ENCODE data around the gene PCGF1.

PCGF1 gene

GRCh38 chr2:74500578-74500946, 6.9 kb downstream of the PCGF1 start:
- Histone ChIP-seq H3K4me2 (no peak overlapping the region), H3K27ac (no peak overlapping the region), H3K4me1 (peaks cover 16% of the 10 kb centered on the region), H3K9ac (no peak overlapping the region), H3K27me3 (peaks cover 100% of the 10 kb centered on the region), H3K4me3 (no peak overlapping the region), H3K36me3 (peaks cover 16% of the 10 kb centered on the region), H3K9me3 (no peaks in the 10 kb centered on the region; the same call in 1 of the 2 replicates), H4K20me1 (peaks cover 69% of the 10 kb centered on the region)
- TF ChIP-seq Cebpa-rat (IDR thresholded peaks at IDR 0.05), result no peak

- TF ChIP-seq Cebpa-rat (IDR thresholded peaks at IDR 0.05), result no peak
- peaks cover 14% of the 10 kb centered on the region; the same call in 1 of the 2 replicates for H3K36me3 ChIP-seq
- H3K4me2 ChIP-seq, result no peak overlapping the region
- H3K9ac ChIP-seq, result no peak overlapping the region
- no peaks in the 10 kb centered on the region; the same call in 1 of the 2 replicates for H3K9me3 ChIP-seq
- H3K4me1 ChIP-seq, result peaks cover 11% of the 10 kb centered on the region
- peaks cover 96% of the 10 kb centered on the region for H3K27me3 ChIP-seq
- H3K4me3 ChIP-seq, result no peak overlapping the region
- no peak overlapping the region for H3K27ac ChIP-seq
- peaks cover 64% of the 10 kb centered on the region for H4K20me1 ChIP-seq
These were observed 7.4 kb downstream of the PCGF1 start for GRCh38 chr2:74499940-74500577.

- Histone ChIP-seq H3K4me3 (no peak within 1 kb of the TSS), H4K20me1 (peaks cover 59% of the 10 kb centered on the region), H3K9ac (no peak within 1 kb of the TSS), H3K27ac (no peak within 1 kb of the TSS), H3K27me3 (peaks cover 89% of the 10 kb centered on the region), H3K36me3 (peaks cover 15% of the 10 kb centered on the region; the same call in 1 of the 2 replicates), H3K9me3 (no peaks in the 10 kb centered on the region; the same call in 1 of the 2 replicates), H3K4me2 (no peak within 1 kb of the TSS), H3K4me1 (peaks cover 11% of the 10 kb centered on the region)
- TF ChIP-seq Cebpa-rat (IDR thresholded peaks at IDR 0.05), result no peak
These were observed 8.1 kb downstream of the PCGF1 start, which contains the start of gene LBX2 for GRCh38 chr2:74499267-74499939. Gene LBX2 (minus strand): TSS chr2:74499603. CDS start chr2:74499537, 66 bp downstream.

- Histone ChIP-seq H3K4me3 (no peak overlapping the region), H3K9ac (no peak overlapping the region), H3K27me3 (peaks cover 82% of the 10 kb centered on the region), H3K36me3 (peaks cover 22% of the 10 kb centered on the region), H4K20me1 (peaks cover 59% of the 10 kb centered on the region), H3K4me2 (no peak overlapping the region), H3K27ac (no peak overlapping the region), H3K4me1 (peaks cover 11% of the 10 kb centered on the region), H3K9me3 (no peaks in the 10 kb centered on the region; the same call in 1 of the 2 replicates)
- TF ChIP-seq Cebpa-rat (IDR thresholded peaks at IDR 0.05), result no peak
These were observed 8.8 kb downstream of the PCGF1 start for GRCh38 chr2:74498500-74499266.

GRCh38 chr2:74497777-74498499, 9.6 kb downstream of the PCGF1 start:
- H3K4me3 ChIP-seq, result no peak overlapping the region

GRCh38 chr2:74496997-74497776, 10.3 kb downstream of the PCGF1 start:
- H3K36me3 ChIP-seq, result peaks cover 37% of the 10 kb centered on the region
- no peak overlapping the region for H3K4me3 ChIP-seq
- H4K20me1 ChIP-seq, result peaks cover 59% of the 10 kb centered on the region
- no peak overlapping the region for H3K9ac ChIP-seq
- no peak overlapping the region for H3K4me2 ChIP-seq
- H3K27ac ChIP-seq, result no peak overlapping the region
- H3K4me1 ChIP-seq, result no peaks in the 10 kb centered on the region
- TF ChIP-seq Cebpa-rat (IDR thresholded peaks at IDR 0.05), result no peak
- peaks cover 67% of the 10 kb centered on the region for H3K27me3 ChIP-seq
- no peaks in the 10 kb centered on the region; the same call in 1 of the 2 replicates for H3K9me3 ChIP-seq

More at GRCh38 chr2:74497777-74498499, 9.6 kb downstream of the PCGF1 start:
- Histone ChIP-seq H3K36me3 (peaks cover 30% of the 10 kb centered on the region), H4K20me1 (peaks cover 59% of the 10 kb centered on the region), H3K27ac (no peak overlapping the region), H3K9ac (no peak overlapping the region), H3K4me2 (no peak overlapping the region), H3K4me1 (peaks cover 6% of the 10 kb centered on the region), H3K27me3 (peaks cover 75% of the 10 kb centered on the region), H3K9me3 (no peaks in the 10 kb centered on the region; the same call in 1 of the 2 replicates)
- no peak for TF ChIP-seq Cebpa-rat (IDR thresholded peaks at IDR 0.05)

GRCh38 chr2:74495440-74495839, 12.1 kb downstream of the PCGF1 start:
- no peaks in the 10 kb centered on the region for H3K4me1 ChIP-seq

GRCh38 chr2:74493546-74493945, 13.9 kb downstream of the PCGF1 start:
- no peak overlapping the region for H3K4me2 ChIP-seq
- H3K4me3 ChIP-seq, result no peak overlapping the region
- no peak for TF ChIP-seq Cebpa-rat (IDR thresholded peaks at IDR 0.05)
- no peak overlapping the region for H3K27ac ChIP-seq
- H3K9ac ChIP-seq, result no peak overlapping the region
- peaks cover 24% of the 10 kb centered on the region; the same call in 1 of the 2 replicates for H4K20me1 ChIP-seq
- no peaks in the 10 kb centered on the region for H3K4me1 ChIP-seq
- peaks cover 31% of the 10 kb centered on the region for H3K27me3 ChIP-seq
- H3K36me3 ChIP-seq, result peaks cover 72% of the 10 kb centered on the region
- H3K9me3 ChIP-seq, result no peaks in the 10 kb centered on the region; the same call in 1 of the 2 replicates

More at GRCh38 chr2:74495440-74495839, 12.1 kb downstream of the PCGF1 start:
- peaks cover 43% of the 10 kb centered on the region; the same call in 1 of the 2 replicates for H4K20me1 ChIP-seq
- no peak overlapping the region for H3K27ac ChIP-seq
- H3K36me3 ChIP-seq, result peaks cover 55% of the 10 kb centered on the region
- H3K9me3 ChIP-seq, result no peaks in the 10 kb centered on the region; the same call in 1 of the 2 replicates
- H3K4me3 ChIP-seq, result no peak overlapping the region
- no peak overlapping the region for H3K9ac ChIP-seq
- H3K4me2 ChIP-seq, result no peak overlapping the region
- H3K27me3 ChIP-seq, result peaks cover 50% of the 10 kb centered on the region
- no peak for TF ChIP-seq Cebpa-rat (IDR thresholded peaks at IDR 0.05)

Measured in BLaER1 (cell line).